ENCODE results near the gene TMEM141.
A peak's percentile ranks its signal among the peaks of the same experiment; 100 is the strongest.
"Not testable (repeated sequence)": the region's sequence is repeated elsewhere in the genome, so short reads cannot be mapped to it uniquely, and the experiment has no call there.

TMEM141 gene

DNA sequence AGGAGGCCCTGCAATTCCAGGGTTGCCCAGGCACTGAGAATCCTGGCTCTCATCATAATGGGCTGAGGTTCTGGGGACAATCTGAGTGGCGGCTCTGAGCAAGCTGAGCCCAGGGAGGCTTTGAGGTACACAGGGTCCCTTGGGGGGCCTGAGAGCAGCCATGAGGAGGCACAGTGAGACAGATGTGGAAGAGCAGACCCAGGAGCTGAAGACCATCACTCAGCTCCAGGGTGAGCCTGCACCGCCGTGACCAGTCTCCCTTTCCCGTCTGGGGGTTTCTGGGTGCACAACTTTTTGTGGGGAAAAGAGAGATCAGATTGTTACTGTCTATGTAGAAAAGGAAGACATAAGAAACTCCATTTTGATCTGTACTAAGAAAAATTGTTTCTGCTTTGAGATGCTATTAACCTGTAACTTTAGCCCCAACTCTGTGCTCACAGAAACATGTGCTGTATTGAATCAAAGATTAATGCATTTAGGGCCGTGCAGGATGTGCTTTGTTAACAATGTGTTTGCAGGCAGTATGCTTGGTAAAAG lies 5.2 kb downstream of the TMEM141 start, which contains the start of gene CCDC183:
Gene CCDC183 (plus strand): TSS at position 101 of the 537 bp plus-strand sequence. CDS start 60 bp downstream, at position 161.
- TF ChIP-seq, protein P1, sequence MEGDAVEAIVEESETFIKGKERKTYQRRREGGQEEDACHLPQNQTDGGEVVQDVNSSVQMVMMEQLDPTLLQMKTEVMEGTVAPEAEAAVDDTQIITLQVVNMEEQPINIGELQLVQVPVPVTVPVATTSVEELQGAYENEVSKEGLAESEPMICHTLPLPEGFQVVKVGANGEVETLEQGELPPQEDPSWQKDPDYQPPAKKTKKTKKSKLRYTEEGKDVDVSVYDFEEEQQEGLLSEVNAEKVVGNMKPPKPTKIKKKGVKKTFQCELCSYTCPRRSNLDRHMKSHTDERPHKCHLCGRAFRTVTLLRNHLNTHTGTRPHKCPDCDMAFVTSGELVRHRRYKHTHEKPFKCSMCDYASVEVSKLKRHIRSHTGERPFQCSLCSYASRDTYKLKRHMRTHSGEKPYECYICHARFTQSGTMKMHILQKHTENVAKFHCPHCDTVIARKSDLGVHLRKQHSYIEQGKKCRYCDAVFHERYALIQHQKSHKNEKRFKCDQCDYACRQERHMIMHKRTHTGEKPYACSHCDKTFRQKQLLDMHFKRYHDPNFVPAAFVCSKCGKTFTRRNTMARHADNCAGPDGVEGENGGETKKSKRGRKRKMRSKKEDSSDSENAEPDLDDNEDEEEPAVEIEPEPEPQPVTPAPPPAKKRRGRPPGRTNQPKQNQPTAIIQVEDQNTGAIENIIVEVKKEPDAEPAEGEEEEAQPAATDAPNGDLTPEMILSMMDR (IDR thresholded peaks at IDR 0.05; ENCODE audit: borderline replicate concordance, control extremely low read depth, extremely low read depth, insufficient read depth, missing control alignments) = no peak
- DNase-seq (ENCODE audit: low spot score) = no peak
- in situ Hi-C loops (cut with MboI; ENCODE audit: low sequenced_read_pairs, unreplicated experiment) = no loop called here

DNA sequence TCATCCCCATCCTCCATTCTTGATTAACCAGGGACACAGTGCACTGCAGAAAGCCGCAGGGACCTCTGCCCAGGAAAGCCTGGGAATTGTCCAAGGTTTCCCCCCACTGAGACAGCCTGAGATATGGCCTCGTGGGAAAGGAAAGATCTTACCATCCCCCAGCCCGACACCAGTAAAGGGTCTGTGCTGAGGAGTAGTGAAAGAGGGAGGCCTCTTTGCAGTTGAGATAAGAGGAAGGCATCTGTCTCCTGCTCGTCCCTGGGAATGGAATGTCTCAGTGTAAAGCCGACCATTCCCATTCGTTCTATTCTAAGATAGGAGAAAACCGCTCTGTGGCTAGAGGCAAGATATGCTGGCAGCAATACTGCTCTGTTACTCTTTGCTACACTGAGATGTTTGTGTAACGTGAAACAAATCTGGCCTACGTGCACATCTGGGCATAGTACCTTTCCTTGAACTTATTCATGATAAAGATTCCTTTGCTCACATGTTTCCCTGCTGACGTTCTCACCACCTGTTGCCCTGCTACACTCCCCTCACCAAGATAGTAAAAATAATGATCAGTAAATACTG lies 5.7 kb downstream of the TMEM141 start:
- in situ Hi-C loops (cut with MboI; ENCODE audit: low sequenced_read_pairs, unreplicated experiment); DNase-seq (ENCODE audit: low spot score): not testable (repeated sequence)

DNA sequence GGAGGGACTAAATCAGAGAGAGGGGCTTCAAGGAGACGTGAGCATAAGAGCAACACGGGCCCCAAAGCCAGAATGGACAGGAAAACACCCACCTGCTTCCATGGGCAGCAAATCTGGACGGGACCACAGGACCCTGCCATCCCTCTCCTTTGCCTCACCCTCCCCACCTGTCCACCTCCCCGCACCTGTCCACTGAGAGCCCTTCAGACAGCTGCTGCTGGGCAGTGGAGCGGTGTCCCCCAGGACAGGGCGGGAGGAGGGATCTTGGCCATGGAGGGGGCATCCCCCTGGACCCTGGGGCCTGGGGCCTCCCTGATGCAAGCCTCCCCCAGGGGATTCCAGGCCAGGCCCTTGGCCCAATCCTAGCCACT lies 7.5 kb downstream of the TMEM141 start:
- no peak for DNase-seq (ENCODE audit: low spot score)
- in situ Hi-C loops (cut with MboI; ENCODE audit: low sequenced_read_pairs, unreplicated experiment) = no loop called here
- TF ChIP-seq, protein P1 (IDR thresholded peaks at IDR 0.05; ENCODE audit: borderline replicate concordance, control extremely low read depth, extremely low read depth, insufficient read depth, missing control alignments) = no peak

DNA sequence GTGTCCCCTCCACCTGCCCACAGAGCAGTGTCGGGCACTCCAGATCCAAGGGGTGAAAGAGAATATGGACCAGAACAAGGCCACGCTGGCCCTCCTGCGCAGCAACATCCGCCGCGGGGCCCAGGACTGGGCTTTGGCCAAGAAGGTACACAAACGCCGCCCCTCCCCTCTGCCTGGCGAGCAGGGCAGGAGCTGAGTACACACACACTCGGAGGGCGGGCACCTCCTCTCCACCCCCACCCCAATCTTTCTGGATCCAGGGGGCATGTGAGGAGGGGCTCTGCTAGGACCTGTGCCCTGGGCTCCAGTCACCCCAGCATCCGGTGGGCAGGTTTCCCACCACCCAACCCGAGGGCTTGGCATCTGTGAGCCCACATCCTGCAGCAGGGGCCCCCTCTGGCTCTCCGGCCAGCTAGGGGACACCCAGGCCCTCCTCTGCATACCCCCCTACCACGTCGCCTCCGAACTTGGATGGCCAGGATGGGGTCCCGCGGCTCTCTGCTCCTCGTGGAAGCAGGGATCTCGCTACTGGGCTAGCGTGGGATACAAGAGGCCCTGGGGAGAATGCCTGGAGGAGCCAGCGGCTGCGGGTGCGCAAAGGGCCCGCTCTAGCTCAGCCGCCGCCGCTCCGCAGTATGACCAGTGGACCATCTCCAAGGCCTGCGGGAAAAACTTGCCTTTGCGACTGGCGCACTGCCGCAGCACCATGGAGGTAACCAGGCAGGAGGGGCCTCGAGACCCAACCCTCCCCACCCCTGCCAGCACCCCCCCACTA lies 8.1 kb downstream of the TMEM141 start:
- TF ChIP-seq, protein P1 (IDR thresholded peaks at IDR 0.05; ENCODE audit: borderline replicate concordance, control extremely low read depth, extremely low read depth, insufficient read depth, missing control alignments) = no peak
- DNase-seq (ENCODE audit: low spot score) = no peak
- in situ Hi-C loops (cut with MboI; ENCODE audit: low sequenced_read_pairs, unreplicated experiment) = no loop called here

DNA sequence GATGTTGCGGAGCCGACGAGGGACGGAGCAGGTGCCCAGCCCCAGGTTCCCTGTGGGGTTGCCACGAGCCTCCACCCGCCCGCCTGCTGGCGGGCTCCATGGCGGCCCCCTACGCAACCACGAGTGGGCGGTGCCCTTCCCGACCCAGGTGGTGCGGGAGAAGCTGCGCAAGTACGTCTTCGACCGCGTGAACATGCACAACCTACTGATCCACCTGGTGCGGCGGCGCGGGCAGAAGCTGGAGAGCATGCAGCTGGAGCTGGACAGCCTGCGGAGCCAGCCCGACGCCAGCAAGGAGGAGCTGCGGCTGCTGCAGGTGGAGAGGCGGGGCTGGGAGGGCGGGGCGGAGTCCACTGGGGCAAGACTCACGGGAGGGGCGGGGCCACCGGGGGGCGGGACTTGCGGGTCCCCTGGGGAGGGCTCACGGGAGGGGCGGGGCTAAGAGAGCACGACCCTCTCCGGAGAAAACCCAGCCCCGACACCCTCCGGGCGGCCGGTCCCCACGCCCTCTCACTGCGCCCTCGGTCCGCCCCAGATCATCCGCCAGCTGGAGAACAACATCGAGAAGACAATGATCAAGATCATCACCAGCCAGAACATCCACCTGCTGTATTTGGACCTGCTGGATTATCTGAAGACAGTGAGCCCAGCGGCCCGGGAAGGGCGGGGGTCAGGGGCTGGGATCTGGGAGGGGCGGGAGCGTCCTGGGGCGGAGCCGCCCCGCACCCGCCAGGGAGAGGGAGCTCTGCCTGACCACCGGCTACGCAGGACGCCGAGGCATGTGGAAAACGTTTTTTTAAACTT lies 8.9 kb downstream of the TMEM141 start:
- in situ Hi-C loops (cut with MboI; ENCODE audit: low sequenced_read_pairs, unreplicated experiment) = no loop called here
- DNase-seq (ENCODE audit: low spot score) = peak; percentile 94
- TF ChIP-seq, protein P1 (IDR thresholded peaks at IDR 0.05; ENCODE audit: borderline replicate concordance, control extremely low read depth, extremely low read depth, insufficient read depth, missing control alignments) = no peak

DNA sequence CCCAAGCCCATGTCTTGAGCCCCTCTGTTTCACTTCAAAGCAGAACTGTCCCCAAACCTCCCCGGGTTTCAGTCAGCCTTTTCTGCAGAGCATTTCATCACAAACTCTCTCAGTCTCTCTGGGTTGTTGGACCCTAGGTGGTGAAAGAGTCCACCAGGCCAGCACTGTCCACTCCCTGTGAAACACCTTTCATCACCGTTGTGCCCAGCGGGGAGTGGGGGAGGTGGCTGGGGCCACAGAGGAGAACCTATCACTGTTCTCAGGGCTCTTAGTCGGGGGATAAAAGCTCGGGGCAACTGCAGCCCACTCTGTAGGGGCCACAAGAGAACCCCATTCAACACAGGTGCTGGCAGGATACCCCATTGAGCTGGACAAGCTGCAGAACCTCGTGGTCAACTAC lies 11.2 kb downstream of the TMEM141 start:
- TF ChIP-seq, protein P1 (IDR thresholded peaks at IDR 0.05; ENCODE audit: borderline replicate concordance, control extremely low read depth, extremely low read depth, insufficient read depth, missing control alignments) = no peak
- in situ Hi-C loops (cut with MboI; ENCODE audit: low sequenced_read_pairs, unreplicated experiment) = no loop called here
- DNase-seq (ENCODE audit: low spot score) = no peak

DNA sequence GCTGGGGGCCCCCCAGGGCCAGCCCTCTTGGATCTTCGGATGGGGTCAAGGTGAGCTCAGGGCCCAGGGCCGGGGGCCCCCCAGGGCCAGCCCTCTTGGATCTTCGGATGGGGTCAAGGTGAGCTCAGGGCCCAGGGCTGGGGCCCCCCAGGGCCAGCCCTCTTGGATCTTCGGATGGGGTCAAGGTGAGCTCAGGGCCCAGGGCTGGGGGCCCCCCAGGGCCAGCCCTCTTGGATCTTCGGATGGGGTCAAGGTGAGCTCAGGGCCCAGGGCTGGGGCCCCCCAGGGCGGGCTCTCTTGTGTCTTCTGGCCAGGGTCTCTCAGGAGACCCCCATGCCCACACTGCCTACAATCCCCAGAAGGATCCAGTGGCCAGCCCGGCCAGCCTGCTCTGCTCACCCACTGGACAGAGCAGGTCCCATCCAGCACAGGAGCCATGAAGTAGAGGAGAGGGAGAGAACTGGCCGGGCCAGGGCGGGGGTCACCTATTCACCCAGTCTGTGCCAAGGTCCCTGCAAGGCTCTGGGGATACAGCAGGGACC lies 11.9 kb downstream of the TMEM141 start:
- in situ Hi-C loops (cut with MboI; ENCODE audit: low sequenced_read_pairs, unreplicated experiment) = not testable (repeated sequence)

More for the DNA sequence above, 11.9 kb downstream of the TMEM141 start:
- not testable (repeated sequence) for DNase-seq (ENCODE audit: low spot score)
